Stimulated activated CD8-positive, alpha-beta memory T cell treated with anti-CD3 and anti-CD28 coated beads, Interleukin-15, amount 100 ng/mL, for 1 hour (primary cell): Measurements from ENCODE around the gene PSORS1C2.

Source experiments
- DNase-seq: peaks from one replicate; pipeline ENCODE4 v3.0.0-alpha.2; 2020; ENCODE audit warnings: low read depth

PSORS1C2 gene

GRCh38 chr6:31113861-31114540, 24.9 kb downstream of the PSORS1C2 start:
- no peak for DNase-seq

GRCh38 chr6:31112478-31112877, 26.4 kb downstream of the PSORS1C2 start, which contains the start of gene C6orf15:
C6orf15 (minus strand) TSS chr6:31112575; CDS start chr6:31112555, 20 bp downstream.
- no peak for DNase-seq

DNA sequence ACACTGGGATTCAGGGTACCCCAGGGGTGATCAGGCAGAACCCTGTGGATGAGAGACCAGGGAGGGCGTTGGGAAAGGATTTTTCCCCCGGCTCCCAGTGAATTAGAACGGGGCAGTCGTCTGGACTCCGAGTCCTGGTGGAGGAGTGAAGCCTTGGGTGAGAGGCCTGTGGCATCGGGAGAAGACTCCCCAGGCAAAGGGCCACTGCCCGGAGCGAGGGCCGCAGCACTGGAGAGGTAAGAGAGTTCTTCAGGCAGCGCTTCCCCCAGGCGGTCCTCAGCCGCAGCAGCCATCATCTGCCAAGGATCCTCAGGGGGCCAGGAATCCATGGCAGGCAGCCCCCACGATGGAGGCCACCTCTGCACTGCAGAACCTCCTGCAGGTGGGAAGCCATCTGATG, 27.2 kb downstream of the PSORS1C2 start:
- no peak for DNase-seq

- DNase-seq = no peak
Observed at GRCh38 chr6:31110825-31111582, 27.9 kb downstream of the PSORS1C2 start.

DNA sequence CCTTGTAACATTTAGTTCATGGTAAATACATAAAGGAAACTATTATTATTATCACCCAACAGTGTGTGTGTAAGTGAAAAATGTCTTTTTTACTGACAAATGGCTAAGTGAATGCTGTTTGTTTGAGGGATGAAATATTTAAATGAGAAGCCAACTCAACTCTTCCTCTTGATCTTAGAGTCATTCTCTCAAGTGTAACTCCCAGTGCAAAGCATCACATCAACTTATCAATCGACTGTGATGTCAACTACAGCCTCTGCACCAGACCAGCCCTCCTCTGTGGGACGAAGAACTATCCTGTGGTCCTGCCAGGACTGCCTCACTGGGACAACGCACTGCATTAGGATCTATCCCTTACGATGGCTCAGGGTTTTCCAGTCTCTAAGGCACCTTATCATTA, 31.8 kb downstream of the PSORS1C2 start:
- no peak for DNase-seq

DNA sequence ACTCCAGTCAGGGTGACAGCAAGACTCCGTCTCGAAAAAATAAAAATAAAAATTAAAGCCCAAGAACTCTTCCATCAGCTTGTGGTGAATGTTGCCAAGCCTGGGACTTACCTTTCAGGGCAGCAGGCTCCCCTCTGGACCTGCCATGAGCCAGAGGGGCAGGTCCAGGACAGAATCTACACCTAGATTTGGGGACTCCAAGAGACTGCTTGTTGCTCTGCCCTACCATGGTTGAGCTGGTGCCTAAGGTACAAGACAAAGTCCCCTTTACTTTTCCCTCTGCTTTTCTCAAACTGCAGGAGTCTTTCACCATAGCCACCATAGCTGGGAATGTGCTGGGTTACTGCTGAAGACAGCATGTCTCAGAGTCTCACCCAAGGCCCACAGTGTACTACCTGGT, 35.7 kb downstream of the PSORS1C2 start:
- DNase-seq = no peak

GRCh38 chr6:31098449-31098938, 40.4 kb downstream of the PSORS1C2 start:
- DNase-seq = no peak

DNA sequence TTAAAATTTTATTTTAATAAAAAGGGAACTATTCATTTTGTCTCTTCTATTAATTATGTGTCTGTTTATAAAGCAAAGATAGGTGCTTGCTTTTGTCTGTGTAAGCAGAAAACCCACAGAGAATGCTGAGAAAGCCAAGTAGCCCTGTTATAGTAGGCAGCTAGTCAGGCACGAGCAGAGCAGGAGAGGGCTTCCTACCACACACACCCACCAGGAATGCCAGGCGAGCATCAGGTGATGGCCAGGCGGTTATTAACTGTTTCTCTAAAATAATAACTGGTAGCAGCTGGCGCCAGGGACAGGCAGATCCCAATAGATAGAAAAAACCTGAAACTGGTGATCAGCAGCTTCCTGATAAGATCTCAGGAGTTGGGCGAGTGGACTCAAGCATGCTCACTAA, 42.2 kb downstream of the PSORS1C2 start:
- DNase-seq = no peak

DNA sequence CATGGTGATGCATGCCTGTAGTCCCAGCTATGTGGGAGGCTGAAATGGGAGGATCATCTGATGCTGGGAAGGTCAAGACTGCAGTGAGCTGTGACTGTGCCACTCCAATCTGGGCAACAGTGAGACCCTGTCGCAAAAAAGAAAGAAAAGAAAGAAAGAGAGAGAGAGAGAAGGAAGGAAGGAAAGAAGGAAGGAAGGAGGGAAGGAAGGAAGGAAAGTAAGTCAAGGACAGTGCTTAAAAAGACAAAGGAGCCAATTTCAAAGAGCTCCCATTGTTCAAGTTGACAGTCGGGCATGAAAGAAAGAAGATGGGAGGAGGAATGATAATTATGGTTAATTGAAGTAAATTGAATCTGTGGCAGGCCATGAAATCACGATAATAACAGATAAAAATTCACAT, 42.7 kb downstream of the PSORS1C2 start:
- no peak for DNase-seq

GRCh38 chr6:31094389-31094881, 44.4 kb downstream of the PSORS1C2 start:
- DNase-seq = no peak

DNA sequence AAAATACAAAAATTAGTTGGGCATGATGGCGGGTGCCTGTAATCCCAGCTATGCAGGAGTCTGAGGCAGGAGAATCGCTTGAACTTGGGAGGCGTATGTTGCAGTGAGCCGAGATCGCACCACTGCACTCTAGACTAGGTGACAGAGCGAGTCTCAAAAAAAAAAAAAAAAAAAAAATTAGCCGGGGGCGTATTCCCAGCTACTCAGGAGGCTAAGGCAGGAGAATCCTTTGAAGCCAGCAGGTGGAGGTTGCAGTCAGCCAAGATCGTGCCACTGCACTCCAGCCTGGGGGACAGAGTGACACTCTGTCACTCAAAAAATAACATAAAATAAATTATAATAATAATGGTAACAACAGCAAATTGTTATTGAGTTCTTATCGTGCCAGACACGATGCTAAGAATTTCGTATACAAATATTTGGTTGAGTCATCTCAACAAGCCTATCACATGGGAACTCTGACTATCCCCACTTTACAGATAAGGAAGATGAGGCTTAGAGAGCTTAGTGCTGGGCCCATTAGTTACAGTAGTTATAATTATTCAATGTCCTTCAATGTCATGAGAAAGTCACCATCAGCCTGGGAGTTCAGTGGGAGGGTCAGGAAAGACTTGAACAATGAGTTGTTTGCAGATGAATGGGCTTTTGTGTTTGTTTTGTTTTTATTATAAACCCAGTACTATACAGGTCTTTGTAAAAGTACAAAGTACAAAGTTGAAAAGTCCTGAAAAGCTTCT, 45.9 kb downstream of the PSORS1C2 start:
- no peak for DNase-seq

DNA sequence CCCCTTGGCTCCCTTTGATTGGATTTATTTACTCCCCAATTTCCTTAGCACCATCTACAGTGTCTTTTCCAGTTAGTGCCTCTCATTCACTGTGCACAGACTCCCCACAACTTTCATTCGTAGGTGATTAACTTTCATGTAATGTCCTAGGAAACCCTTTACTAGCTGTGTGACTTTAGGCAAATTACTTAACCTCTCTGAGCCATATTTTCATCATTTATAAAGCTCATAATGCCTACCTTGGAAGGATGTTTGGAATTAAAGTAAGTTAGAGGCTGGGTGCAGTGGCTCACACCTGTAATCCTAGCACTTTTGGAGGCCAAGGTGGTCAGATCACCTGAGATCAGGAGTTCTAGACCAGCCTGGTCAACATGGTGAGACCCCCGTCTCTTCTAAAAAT, 46.6 kb downstream of the PSORS1C2 start:
- DNase-seq = no peak

DNA sequence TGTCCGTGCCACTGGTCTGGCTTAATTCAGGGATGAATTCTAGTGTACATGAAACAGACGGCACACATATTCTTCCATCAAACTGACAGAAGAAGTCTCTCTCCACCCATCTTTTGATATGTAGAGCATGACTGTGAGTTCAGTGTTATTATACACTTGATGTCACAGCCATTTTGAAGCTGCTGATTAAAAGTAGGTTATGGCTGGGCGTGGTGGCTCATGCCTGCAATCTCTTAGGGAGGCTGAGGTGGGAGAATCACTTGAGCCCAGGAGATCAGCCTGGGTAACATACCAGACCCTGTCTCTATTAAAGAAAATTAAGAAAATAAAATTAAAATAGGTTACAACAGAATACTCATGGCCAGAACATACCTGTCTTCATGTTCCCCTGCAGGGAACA, 47.2 kb downstream of the PSORS1C2 start:
- no peak for DNase-seq

DNA sequence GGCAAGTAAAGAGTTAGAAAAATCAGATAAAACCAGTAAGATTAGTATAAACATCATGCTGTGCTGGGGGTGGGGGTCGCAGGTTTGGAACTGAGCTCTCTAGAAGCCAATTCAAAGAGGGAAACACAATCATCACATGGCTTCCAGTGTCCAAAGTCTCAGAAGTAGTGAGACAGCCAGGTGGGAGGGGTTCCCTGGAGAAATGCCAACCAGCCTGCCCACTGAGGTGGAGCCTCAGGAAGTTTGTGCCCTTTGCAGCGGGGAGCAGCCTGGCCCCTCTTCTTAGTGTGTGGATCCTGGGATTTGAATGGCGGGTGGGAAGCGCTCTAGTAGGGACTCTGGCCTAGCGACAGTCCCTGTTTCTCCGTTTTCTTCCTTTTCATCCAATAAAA, 47.9 kb downstream of the PSORS1C2 start:
- DNase-seq = no peak

- DNase-seq = no peak
Observed at GRCh38 chr6:31090275-31090972, 48.4 kb downstream of the PSORS1C2 start.
